ENCODE measurements around the gene SCRN1.
A peak's percentile ranks its signal among the peaks of the same experiment; 100 is the strongest.

GRCh38 chr7:30026229-30027064 is 36.8 kb upstream of the SCRN1 start, which contains the start of gene FKBP14:
- TF ChIP-seq CTCF (IDR thresholded peaks at IDR 0.05) (peak in 1 of 6 experiments; percentile 17), POLR2A (IDR thresholded peaks at IDR 0.05) (peak in 1 of 2 donors; percentile 37)

All from thyroid gland (tissue), 4 donors.